GM12878 (cell line): ENCODE measurements around the gene DSG4. TPM values are rescaled to one million over a fixed set of nuclear protein-coding genes. Genes with fewer than 3 reads are reported as not detected.

ENCODE experiments used
- ATAC-seq: fragments of 200-7000 bp; cut with Tn5 transposase; 3 replicates; pipeline ENCODE4 v1.9.1; 2020; ENCODE audit warnings: mild to moderate bottlenecking, moderate library complexity
- BruUV-seq: library from RNA; stranded (reverse); fragments of 400-500 nt; replicated peaks from 2 replicates; lab custom pipeline; 2021; lab: Mats Ljungman, UMichigan
- CTCF ChIA-PET: fragments of 300-600 bp; sonication (Branson Sonifier 250); formaldehyde crosslinking; extraction: SDS; loops from one replicate; lab custom pipeline; 2021; ENCODE audit warnings: inconsistent platforms; lab: Yijun Ruan, JAX
- POLR2A ChIA-PET: fragments of 350-600 bp; formaldehyde crosslinking; extraction: SDS; loops from one replicate; lab custom pipeline; 2021; ENCODE audit warnings: inconsistent platforms; lab: Charles Lee
- RAD21 ChIA-PET: fragments of 300-600 bp; sonication (Branson Sonifier 250); formaldehyde crosslinking; loops from one replicate; lab custom pipeline; 2023; ENCODE audit warnings: antibody characterized with exemption; ENCODE audit not compliant: unreplicated experiment; lab: Charles Lee
- SMC1A ChIA-PET: fragments of 300-600 bp; sonication (Branson Sonifier 250); formaldehyde crosslinking; loops from one replicate; lab custom pipeline; 2023; ENCODE audit not compliant: unreplicated experiment, uncharacterized antibody; lab: Charles Lee
- DNase-seq: peaks from one replicate; pipeline ENCODE4 v3.0.0-alpha.2; 2011; ENCODE audit warnings: low read depth, low spot score
- FAIRE-seq: peaks from 3 replicates; lab custom pipeline; 2011; peaks lifted over from hg19 to GRCh38; lab: Jason Lieb, UNC
- H2AFZ ChIP-seq: 2 replicates; pipeline ENCODE4 v1.6.0; 2011; ENCODE audit warnings: low read depth, low read length, control low read depth; ENCODE audit not compliant: control insufficient read depth
- H3K27ac ChIP-seq: 2 replicates; pipeline ENCODE4 v1.5.1; 2011; ENCODE audit warnings: control low read depth; ENCODE audit not compliant: control insufficient read depth, insufficient read depth
- H3K27me3 ChIP-seq, 2 experiments: replicated peaks in 1 of 2; 2 replicates each; pipeline versions ENCODE4 v1.6.0 to v1.6.1; 2011; ENCODE audit warnings: low read length in 1 of 2; ENCODE audit not compliant: control insufficient read depth in 2 of 2, insufficient read depth in 2 of 2
- H3K36me3 ChIP-seq, 2 experiments: 2 replicates each; pipeline ENCODE4 v1.5.1; 2011; ENCODE audit warnings: low read length in 1 of 2; ENCODE audit not compliant: control insufficient read depth in 2 of 2, insufficient read depth in 2 of 2
- H3K4me1 ChIP-seq: 2 replicates; pipeline ENCODE4 v1.6.1; 2011; ENCODE audit warnings: mild to moderate bottlenecking, low read length, moderate library complexity, mixed read lengths; ENCODE audit not compliant: control insufficient read depth, insufficient read depth
- H3K4me2 ChIP-seq: 2 replicates; pipeline ENCODE4 v1.6.0; 2011; ENCODE audit warnings: control low read depth; ENCODE audit not compliant: control insufficient read depth, insufficient read depth
- H3K4me3 ChIP-seq: fragments of 200-600 bp; sonication (generic); 2 replicates; pipeline ENCODE4 v1.5.1; 2016
- H3K79me2 ChIP-seq: 2 replicates; pipeline ENCODE4 v1.6.0; 2011; ENCODE audit warnings: low read length; ENCODE audit not compliant: control insufficient read depth, insufficient read depth
- H3K9ac ChIP-seq: 2 replicates; pipeline ENCODE4 v1.8.0; 2011; ENCODE audit warnings: low read length, control low read depth, mixed read lengths; ENCODE audit not compliant: control insufficient read depth, insufficient read depth
- H3K9me3 ChIP-seq: replicated peaks from 3 replicates; pipeline ENCODE4 v1.5.1; 2011; ENCODE audit warnings: mild to moderate bottlenecking, low read length; ENCODE audit not compliant: control insufficient read depth, insufficient read depth
- H4K20me1 ChIP-seq: 2 replicates; pipeline ENCODE4 v1.6.0; 2011; ENCODE audit not compliant: control insufficient read depth, insufficient read depth
- ATF3 ChIP-seq: IDR thresholded peaks from 2 replicates; pipeline ENCODE4 v1.6.1; 2011; ENCODE audit warnings: low read depth, mild to moderate bottlenecking, low read length, moderate library complexity, borderline replicate concordance; ENCODE audit errors: extremely low read depth
- BACH1 ChIP-seq: fragments of 450-650 bp; IDR thresholded peaks from 2 replicates; pipeline ENCODE4 v1.6.1; 2017; ENCODE audit warnings: mild to moderate bottlenecking, borderline replicate concordance
- BRCA1 ChIP-seq: IDR thresholded peaks from 2 replicates; pipeline ENCODE4 v1.6.1; 2011; ENCODE audit warnings: low read depth, low read length, improper control_type of control experiment
- CBFB ChIP-seq: IDR thresholded peaks from 2 replicates; pipeline ENCODE4 v1.6.1; 2016; ENCODE audit warnings: antibody characterized with exemption, low read depth
- EZH2 ChIP-seq: IDR thresholded peaks from 2 replicates; pipeline ENCODE4 v1.6.1; 2012; ENCODE audit warnings: low read depth, mild to moderate bottlenecking, control low read depth, inconsistent platforms, low read length, borderline replicate concordance; ENCODE audit not compliant: control insufficient read depth
- FOXK2 ChIP-seq: fragments of 450-650 bp; IDR thresholded peaks from 2 replicates; pipeline ENCODE4 v1.6.1; 2017; ENCODE audit warnings: mild to moderate bottlenecking, moderate library complexity
- IKZF1 ChIP-seq: fragments of 450-650 bp; conservative IDR thresholded peaks from 2 replicates; pipeline ENCODE4 v1.6.1; 2017; ENCODE audit warnings: antibody characterized with exemption, mild to moderate bottlenecking
- MXI1 ChIP-seq: fragments of 150-350 bp; IDR thresholded peaks from 2 replicates; pipeline ENCODE4 v1.6.1; 2011; ENCODE audit warnings: low read depth, mild to moderate bottlenecking, inconsistent platforms, low read length, improper control_type of control experiment
- NFYA ChIP-seq: IDR thresholded peaks from 2 replicates; pipeline ENCODE4 v1.6.1; 2011; ENCODE audit warnings: low read depth, mild to moderate bottlenecking, low read length, improper control_type of control experiment, borderline replicate concordance
- PBX3 ChIP-seq: IDR thresholded peaks from 2 replicates; pipeline ENCODE4 v1.6.1; 2011; ENCODE audit warnings: mild to moderate bottlenecking, low read depth, low read length, moderate library complexity; ENCODE audit not compliant: insufficient replicate concordance
- RB1 ChIP-seq: fragments of 450-650 bp; formaldehyde crosslinking; IDR thresholded peaks from 2 replicates; pipeline ENCODE4 v1.6.1; 2017; ENCODE audit warnings: mild to moderate bottlenecking, borderline replicate concordance
- RELA ChIP-seq: fragments of 450-650 bp; IDR thresholded peaks from 2 replicates; pipeline ENCODE4 v1.8.0; 2014; ENCODE audit warnings: borderline replicate concordance; ENCODE audit not compliant: partially characterized antibody
- SKIL ChIP-seq: fragments of 450-650 bp; IDR thresholded peaks from 2 replicates; pipeline ENCODE4 v1.6.1; 2017; ENCODE audit warnings: mild to moderate bottlenecking, low read depth, inconsistent platforms; ENCODE audit not compliant: poor library complexity, severe bottlenecking
- SMARCA5 ChIP-seq: fragments of 450-650 bp; IDR thresholded peaks from 2 replicates; pipeline ENCODE4 v1.6.1; 2017; ENCODE audit warnings: mild to moderate bottlenecking
- TARDBP ChIP-seq: IDR thresholded peaks from 2 replicates; pipeline ENCODE4 v1.6.1; 2016; ENCODE audit warnings: borderline replicate concordance
- ZBTB11 ChIP-seq: fragments of 450-650 bp; formaldehyde crosslinking; IDR thresholded peaks from 2 replicates; pipeline ENCODE4 v1.5.0; 2022; ENCODE audit warnings: mild to moderate bottlenecking, missing genetic modification characterization
- WGBS: methylation state at CpG from one replicate; pipeline ENCODE4 v1.1.6; 2016; ENCODE audit warnings: low lambda C conversion rate; ENCODE audit not compliant: insufficient replicate concordance, insufficient coverage; ENCODE audit errors: missing lambda C conversion rate; 5-methylcytosine and 5-hydroxymethylcytosine counted together
- in situ Hi-C: fragments of 300-500 bp; cut with MboI; formaldehyde crosslinking; loops from 9 replicates; pipeline ENCODE4 v1.14.3; 2018; ENCODE audit warnings: mixed read lengths
- intact Hi-C: fragments of 100-400 bp; cut with micrococcal nuclease; formaldehyde crosslinking; loops from one replicate; pipeline ENCODE4 v1.14.2; 2022; ENCODE audit not compliant: unreplicated experiment
- polyA plus RNA-seq, 11 experiments: library from polyadenylated mRNA; depleted of rRNA in 4 of 11; unstranded in 6 of 11; stranded (reverse) in 5 of 11; fragments of >200 nt; fragmentation: Nextera tagmentation in 4 of 11; fragmentation: Illumina TruSeq in 1 of 11; extraction: Ambion mirVana in 4 of 11; extraction: Trizol in 1 of 11; gene quantifications; 1 replicate in 1 of 11; 2 replicates in 10 of 11; pipeline versions ENCODE4 v1.2.1 to v1.2.3, GENCODE V29; 2011 to 2016; ENCODE audit warnings: inconsistent platforms in 2 of 11, missing spikeins in 2 of 11, low read depth in 1 of 11
- total RNA-seq, 4 experiments: library from RNA; depleted of rRNA in 3 of 4; stranded (reverse); fragments of >200 nt in 3 of 4; fragmentation: Illumina TruSeq in 1 of 4; extraction: Trizol in 1 of 4; gene quantifications; 2 replicates each; pipeline versions ENCODE4 v1.2.1 to v1.2.3, GENCODE V29; 2013 to 2021

The DSG4 gene
- total and polyA plus RNA-seq, 10 of the 15 experiments (the other 5 are each of a cell fraction or from before 2014, with no cell fraction given), result 0.07 to 0.59 (median 0.17) TPM; not detected in 1

GRCh38 chr18:31439807-31440325 is 63.3 kb downstream of the DSG4 start:
- no peak overlapping the region for H3K4me2 ChIP-seq
- SMC1A ChIA-PET, result interaction anchor here (1.6 to 2.2 kb wide), 2 partner anchors 12 to 15 kb away, joined by 5 to 6 read pairs; no protein-coding TSS in a partner anchor
- no peak overlapping the region for H3K4me3 ChIP-seq
- H3K9me3 ChIP-seq, result no peaks in the 10 kb centered on the region
- CTCF ChIA-PET, result interaction anchor here (0.7 to 3.0 kb wide), 2 partner anchors 15 to 16 kb away, joined by 3 to 17 read pairs; no protein-coding TSS in a partner anchor
- FAIRE-seq, result no peak
- no peak for ATAC-seq
- H3K36me3 ChIP-seq, result no peaks in the 10 kb centered on the region
- no peak overlapping the region for H3K9ac ChIP-seq
- WGBS, result 4% methylated on average over 6 of the region's 6 CpGs
- intact Hi-C loops, result no loop called here
- DNase-seq, result no peak
- no peaks in the 10 kb centered on the region for H4K20me1 ChIP-seq
- H2AFZ ChIP-seq, result no peak overlapping the region
- RAD21 ChIA-PET, result interaction anchor here (1.3 kb wide), 1 partner anchor 60 kb away, joined by 3 read pairs; no protein-coding TSS in a partner anchor
- no peaks in the 10 kb centered on the region for H3K79me2 ChIP-seq
- in situ Hi-C loops, result no loop called here
- no TSS peak for BruUV-seq
- H3K27ac ChIP-seq, result no peak overlapping the region
- no peaks in the 10 kb centered on the region for H3K4me1 ChIP-seq
- no peaks in the 10 kb centered on the region; a peak in 2 of 4 replicates for H3K27me3 ChIP-seq
- POLR2A ChIA-PET, result interaction anchor here (0.6 kb wide), 1 partner anchor 65 kb away, joined by 5 read pairs; no protein-coding TSS in a partner anchor
- TF ChIP-seq RELA (no peak), BACH1 (no peak), FOXK2 (no peak), EZH2 (no peak), TARDBP (no peak), SMARCA5 (no peak), RB1 (no peak), MXI1 (no peak), IKZF1 (no peak), NFYA (no peak), ATF3 (no peak), SKIL (no peak), CBFB (no peak), BRCA1 (no peak), PBX3 (no peak), ZBTB11 (CRISPR knock-in tag) (no peak)
